Measurements from ENCODE around the gene ASPHD2.

GRCh38 chr22:26463101-26463661, 34.1 kb downstream of the ASPHD2 start:
- TF ChIP-seq CTCF (IDR thresholded peaks at IDR 0.05; ENCODE audit: low read depth, low read length, poor library complexity, severe bottlenecking) (no peak), EZH2phosphoT487 (IDR thresholded peaks at IDR 0.05; ENCODE audit: borderline replicate concordance, low read length) (no peak)

Measured in DOHH2 (cell line).